Thymus (tissue), 11 donors: ENCODE results near the gene B4GALNT3. TPM values are rescaled to one million over a fixed set of nuclear protein-coding genes. Genes with fewer than 3 reads are reported as not detected.

ENCODE experiments used
- DNase-seq, 9 donors: peaks; one replicate each; pipeline ENCODE4 v3.0.0-alpha.2; 2013; ENCODE audit warnings: low spot score in 9 of 9, low read depth in 6 of 9, missing footprints in 1 of 9
- H3K27ac ChIP-seq, 2 donors: one replicate each; pipeline ENCODE4 v1.5.1; 2013; ENCODE audit warnings: control low read depth in 1 of 2, low read depth in 1 of 2, low read length in 1 of 2, mild to moderate bottlenecking in 1 of 2, moderate library complexity in 1 of 2
- H3K27me3 ChIP-seq, 2 donors: one replicate each; pipeline ENCODE4 v1.5.1; 2013; ENCODE audit warnings: low read length in 1 of 2; ENCODE audit not compliant: control insufficient read depth in 2 of 2, insufficient read depth in 1 of 2
- H3K36me3 ChIP-seq, 2 donors: one replicate each; pipeline ENCODE4 v1.5.1; 2013; ENCODE audit warnings: low read length in 1 of 2, mild to moderate bottlenecking in 1 of 2, moderate library complexity in 1 of 2; ENCODE audit not compliant: control insufficient read depth in 2 of 2, insufficient read depth in 2 of 2
- H3K4me1 ChIP-seq, 2 donors: one replicate each; pipeline ENCODE4 v1.5.1; 2013; ENCODE audit warnings: low read length in 2 of 2; ENCODE audit not compliant: control insufficient read depth in 2 of 2, insufficient read depth in 2 of 2
- H3K4me3 ChIP-seq, 2 donors: one replicate each; pipeline ENCODE4 v1.5.1; 2013; ENCODE audit warnings: low read length in 2 of 2, control low read depth in 1 of 2, mild to moderate bottlenecking in 1 of 2
- H3K9me3 ChIP-seq, 2 donors: one replicate each; pipeline ENCODE4 v1.5.1; 2013; ENCODE audit warnings: low read length in 1 of 2, mild to moderate bottlenecking in 1 of 2; ENCODE audit not compliant: control insufficient read depth in 2 of 2, insufficient read depth in 1 of 2
- WGBS: extraction: QIAGEN DNeasy Blood & Tissue Kit; methylation state at CpG from one replicate; pipeline ENCODE4 v1.1.7; 2013; 5-methylcytosine and 5-hydroxymethylcytosine counted together
- polyA plus RNA-seq: library from polyadenylated mRNA; stranded (reverse); fragments of 200-250 nt; gene quantifications from one replicate; pipeline ENCODE4 v1.2.3, GENCODE V29; 2013
- total RNA-seq: library from RNA; stranded (reverse); fragments of 120-200 nt; gene quantifications from one replicate; pipeline ENCODE4 v1.2.4, GENCODE V29; 2013
- donor health status: healthy.

B4GALNT3 gene
- total and polyA plus RNA-seq, 2 donors = 3.1 to 6.3 TPM

- no peak for DNase-seq
- Histone ChIP-seq H3K27ac (no peak overlapping the region), H3K4me3 (no peak overlapping the region), H3K4me1 (peaks cover 0 to 9% of the 10 kb centered on the region in 2 donors), H3K36me3 (no peaks in the 10 kb centered on the region), H3K27me3 (peaks cover 0 to 20% of the 10 kb centered on the region in 2 donors), H3K9me3 (no peaks in the 10 kb centered on the region)
- WGBS = 90% methylated on average over 7 of the region's 7 CpGs
Measured at GRCh38 chr12:513446-513845, 53.7 kb downstream of the B4GALNT3 start.

GRCh38 chr12:517538-517937 is 57.8 kb downstream of the B4GALNT3 start:
- peaks cover 0 to 15% of the 10 kb centered on the region in 2 donors for H3K27me3 ChIP-seq
- no peaks in the 10 kb centered on the region for H3K36me3 ChIP-seq
- WGBS = 89% methylated on average over 3 of the region's 3 CpGs
- H3K4me3 ChIP-seq = no peak overlapping the region
- no peak overlapping the region for H3K27ac ChIP-seq
- no peak for DNase-seq
- no peaks in the 10 kb centered on the region for H3K9me3 ChIP-seq
- no peaks in the 10 kb centered on the region for H3K4me1 ChIP-seq

GRCh38 chr12:520119-520518 is 60.4 kb downstream of the B4GALNT3 start:
- no peak overlapping the region for H3K4me3 ChIP-seq
- H3K4me1 ChIP-seq = no peaks in the 10 kb centered on the region
- H3K9me3 ChIP-seq = no peaks in the 10 kb centered on the region
- H3K27me3 ChIP-seq = peaks cover 0 to 15% of the 10 kb centered on the region in 2 donors
- WGBS = 73% methylated on average over 2 of the region's 2 CpGs
- DNase-seq = no peak
- no peak overlapping the region for H3K27ac ChIP-seq
- no peaks in the 10 kb centered on the region for H3K36me3 ChIP-seq

- peaks cover 0 to 14% of the 10 kb centered on the region in 2 donors for H3K27me3 ChIP-seq
- no peak overlapping the region for H3K27ac ChIP-seq
- no peaks in the 10 kb centered on the region for H3K36me3 ChIP-seq
- no peaks in the 10 kb centered on the region for H3K4me1 ChIP-seq
- WGBS = 89% methylated on average over 7 of the region's 7 CpGs
- H3K9me3 ChIP-seq = no peaks in the 10 kb centered on the region
- DNase-seq = no peak
- H3K4me3 ChIP-seq = no peak overlapping the region
Measured at GRCh38 chr12:522692-523378, 63.1 kb downstream of the B4GALNT3 start.

GRCh38 chr12:524167-524951 is 64.6 kb downstream of the B4GALNT3 start:
- DNase-seq = no peak
- H3K4me1 ChIP-seq = no peaks in the 10 kb centered on the region
- H3K9me3 ChIP-seq = peaks cover 0 to 5% of the 10 kb centered on the region in 2 donors
- 83% methylated on average over 10 of the region's 10 CpGs for WGBS
- peaks cover 0 to 9% of the 10 kb centered on the region in 2 donors for H3K27me3 ChIP-seq
- no peak overlapping the region for H3K27ac ChIP-seq
- no peak overlapping the region for H3K4me3 ChIP-seq
- H3K36me3 ChIP-seq = no peaks in the 10 kb centered on the region

- DNase-seq = no peak
- H3K36me3 ChIP-seq = no peaks in the 10 kb centered on the region
- no peak overlapping the region for H3K4me3 ChIP-seq
- H3K27ac ChIP-seq = no peak overlapping the region
- WGBS = 73% methylated on average over 6 of the region's 6 CpGs
- peaks cover 0 to 2% of the 10 kb centered on the region in 2 donors for H3K27me3 ChIP-seq
- no peaks in the 10 kb centered on the region for H3K4me1 ChIP-seq
- H3K9me3 ChIP-seq = peaks cover 0 to 6% of the 10 kb centered on the region in 2 donors
Measured at GRCh38 chr12:526089-526488, 66.3 kb downstream of the B4GALNT3 start.

- H3K4me3 ChIP-seq = no peak overlapping the region
- H3K36me3 ChIP-seq = no peaks in the 10 kb centered on the region
- peaks cover 0 to 2% of the 10 kb centered on the region in 2 donors for H3K27me3 ChIP-seq
- WGBS = 64% methylated on average over 7 of the region's 7 CpGs
- H3K4me1 ChIP-seq = no peaks in the 10 kb centered on the region
- H3K27ac ChIP-seq = no peak overlapping the region
- peaks cover under 1 to 6% of the 10 kb centered on the region in 2 donors for H3K9me3 ChIP-seq
- no peak for DNase-seq
Measured at GRCh38 chr12:527241-527640, 67.5 kb downstream of the B4GALNT3 start.

- peaks cover 0 to 2% of the 10 kb centered on the region in 2 donors for H3K27me3 ChIP-seq
- WGBS = 90% methylated on average over 4 of the region's 4 CpGs
- no peak for DNase-seq
- peaks cover 2 to 11% of the 10 kb centered on the region in 2 donors for H3K9me3 ChIP-seq
- H3K4me3 ChIP-seq = no peak overlapping the region
- no peak overlapping the region for H3K27ac ChIP-seq
- H3K36me3 ChIP-seq = no peaks in the 10 kb centered on the region
- no peaks in the 10 kb centered on the region for H3K4me1 ChIP-seq
Measured at GRCh38 chr12:527729-528128, 68.0 kb downstream of the B4GALNT3 start.

- no peaks in the 10 kb centered on the region for H3K4me1 ChIP-seq
- no peak overlapping the region for H3K27ac ChIP-seq
- peaks cover 2 to 14% of the 10 kb centered on the region in 2 donors for H3K9me3 ChIP-seq
- H3K27me3 ChIP-seq = peaks cover 0 to 8% of the 10 kb centered on the region in 2 donors
- DNase-seq = no peak
- H3K36me3 ChIP-seq = no peaks in the 10 kb centered on the region
- no peak overlapping the region for H3K4me3 ChIP-seq
- WGBS = 98% methylated on average over 6 of the region's 6 CpGs
Measured at GRCh38 chr12:530308-530707, 70.6 kb downstream of the B4GALNT3 start.
